ENCODE results near the gene DAAM2.

Gene DAAM2

GRCh38 chr6:39891353-39891752, 99.2 kb downstream of the DAAM2 start:
- Histone ChIP-seq H3K4me3 (no peak overlapping the region), H3K27ac (no peak overlapping the region), H3K9ac (no peak overlapping the region), H3K4me2 (no peak overlapping the region), H4K20me1 (no peaks in the 10 kb centered on the region), H3K27me3 (no peaks in the 10 kb centered on the region), H3K36me3 (no peaks in the 10 kb centered on the region), H3K4me1 (peaks cover 11% of the 10 kb centered on the region), H3K9me3 (no peaks in the 10 kb centered on the region)
- TF ChIP-seq Cebpa-rat (IDR thresholded peaks at IDR 0.05): no peak

GRCh38 chr6:39891976-39892375, 99.8 kb downstream of the DAAM2 start:
- Histone ChIP-seq H4K20me1 (no peaks in the 10 kb centered on the region), H3K4me2 (no peak overlapping the region), H3K27ac (no peak overlapping the region), H3K9me3 (no peaks in the 10 kb centered on the region), H3K36me3 (no peaks in the 10 kb centered on the region), H3K4me3 (no peak overlapping the region), H3K4me1 (peaks cover 11% of the 10 kb centered on the region), H3K9ac (no peak overlapping the region), H3K27me3 (no peaks in the 10 kb centered on the region)
- no peak for TF ChIP-seq Cebpa-rat (IDR thresholded peaks at IDR 0.05)

- Histone ChIP-seq H3K36me3 (no peaks in the 10 kb centered on the region), H3K9me3 (no peaks in the 10 kb centered on the region), H3K4me2 (no peak overlapping the region), H3K27me3 (no peaks in the 10 kb centered on the region), H3K9ac (no peak overlapping the region), H3K4me1 (peaks cover 5% of the 10 kb centered on the region), H3K27ac (no peak overlapping the region), H3K4me3 (no peak overlapping the region), H4K20me1 (no peaks in the 10 kb centered on the region)
- no peak for TF ChIP-seq Cebpa-rat (IDR thresholded peaks at IDR 0.05)
These were observed 100.4 kb downstream of the DAAM2 start for GRCh38 chr6:39892490-39893129.

- Histone ChIP-seq H3K27me3 (no peaks in the 10 kb centered on the region), H3K4me3 (no peak overlapping the region)
- no peak for TF ChIP-seq Cebpa-rat (IDR thresholded peaks at IDR 0.05)
These were observed 101.1 kb downstream of the DAAM2 start for GRCh38 chr6:39893286-39893685.

GRCh38 chr6:39896701-39897100, 104.5 kb downstream of the DAAM2 start:
- TF ChIP-seq Cebpa-rat (IDR thresholded peaks at IDR 0.05): no peak
- Histone ChIP-seq H3K9ac (no peak overlapping the region), H3K4me3 (no peak overlapping the region), H3K27me3 (no peaks in the 10 kb centered on the region), H3K9me3 (no peaks in the 10 kb centered on the region), H4K20me1 (no peaks in the 10 kb centered on the region), H3K4me1 (no peaks in the 10 kb centered on the region), H3K4me2 (no peak overlapping the region), H3K27ac (no peak overlapping the region), H3K36me3 (no peaks in the 10 kb centered on the region)

More at GRCh38 chr6:39893286-39893685, 101.1 kb downstream of the DAAM2 start:
- H3K4me2 ChIP-seq: no peak overlapping the region
- no peak overlapping the region for H3K9ac ChIP-seq
- no peaks in the 10 kb centered on the region for H3K9me3 ChIP-seq
- H3K36me3 ChIP-seq: no peaks in the 10 kb centered on the region
- H3K4me1 ChIP-seq: no peaks in the 10 kb centered on the region
- no peaks in the 10 kb centered on the region for H4K20me1 ChIP-seq
- no peak overlapping the region for H3K27ac ChIP-seq

- H3K9ac ChIP-seq: no peak overlapping the region
- TF ChIP-seq Cebpa-rat (IDR thresholded peaks at IDR 0.05): no peak
- no peaks in the 10 kb centered on the region for H4K20me1 ChIP-seq
- H3K4me1 ChIP-seq: no peaks in the 10 kb centered on the region
- no peak overlapping the region for H3K4me3 ChIP-seq
- H3K9me3 ChIP-seq: no peaks in the 10 kb centered on the region
- no peak overlapping the region for H3K4me2 ChIP-seq
- H3K27me3 ChIP-seq: no peaks in the 10 kb centered on the region
- H3K36me3 ChIP-seq: no peaks in the 10 kb centered on the region
- H3K27ac ChIP-seq: no peak overlapping the region
These were observed 105.5 kb downstream of the DAAM2 start for GRCh38 chr6:39897698-39898097.

- no peaks in the 10 kb centered on the region for H4K20me1 ChIP-seq
- no peak overlapping the region for H3K4me2 ChIP-seq
- H3K27me3 ChIP-seq: no peaks in the 10 kb centered on the region
- H3K4me1 ChIP-seq: no peaks in the 10 kb centered on the region
- H3K9ac ChIP-seq: no peak overlapping the region
- no peak overlapping the region for H3K27ac ChIP-seq
- H3K9me3 ChIP-seq: no peaks in the 10 kb centered on the region
- no peak overlapping the region for H3K4me3 ChIP-seq
- no peaks in the 10 kb centered on the region for H3K36me3 ChIP-seq
- no peak for TF ChIP-seq Cebpa-rat (IDR thresholded peaks at IDR 0.05)
These were observed 106.4 kb downstream of the DAAM2 start for GRCh38 chr6:39898625-39899024.

- Histone ChIP-seq H3K27ac (no peak overlapping the region), H3K9me3 (no peaks in the 10 kb centered on the region), H3K4me1 (no peaks in the 10 kb centered on the region), H3K9ac (no peak overlapping the region), H4K20me1 (no peaks in the 10 kb centered on the region), H3K36me3 (no peaks in the 10 kb centered on the region), H3K4me2 (no peak overlapping the region), H3K4me3 (no peak overlapping the region), H3K27me3 (no peaks in the 10 kb centered on the region)
- no peak for TF ChIP-seq Cebpa-rat (IDR thresholded peaks at IDR 0.05)
These were observed 107.5 kb downstream of the DAAM2 start for GRCh38 chr6:39899554-39900295.

GRCh38 chr6:39901116-39901655, 109.0 kb downstream of the DAAM2 start:
- TF ChIP-seq Cebpa-rat (IDR thresholded peaks at IDR 0.05): no peak
- H3K4me3 ChIP-seq: no peak overlapping the region
- H3K9ac ChIP-seq: no peak overlapping the region
- no peaks in the 10 kb centered on the region for H3K4me1 ChIP-seq
- no peak overlapping the region for H3K27ac ChIP-seq
- no peaks in the 10 kb centered on the region for H3K27me3 ChIP-seq
- no peak overlapping the region for H3K4me2 ChIP-seq
- H4K20me1 ChIP-seq: no peaks in the 10 kb centered on the region
- H3K36me3 ChIP-seq: no peaks in the 10 kb centered on the region
- no peaks in the 10 kb centered on the region for H3K9me3 ChIP-seq

GRCh38 chr6:39901670-39902069, 109.5 kb downstream of the DAAM2 start:
- Histone ChIP-seq H3K4me2 (no peak overlapping the region), H3K9ac (no peak overlapping the region), H3K27me3 (no peaks in the 10 kb centered on the region), H3K36me3 (no peaks in the 10 kb centered on the region), H4K20me1 (no peaks in the 10 kb centered on the region), H3K27ac (no peak overlapping the region), H3K4me1 (no peaks in the 10 kb centered on the region), H3K4me3 (no peak overlapping the region), H3K9me3 (no peaks in the 10 kb centered on the region)
- TF ChIP-seq Cebpa-rat (IDR thresholded peaks at IDR 0.05): no peak
